Lung (tissue), 12 donors: ENCODE data around the gene RIOX2. TPM values are rescaled to one million over a fixed set of nuclear protein-coding genes. Genes with fewer than 3 reads are reported as not detected.

Source experiments
- ATAC-seq: fragments of 200-7000 bp; cut with Tn5 transposase; one replicate; pipeline ENCODE4 v1.9.1; 2020; ENCODE audit warnings: moderate number of reproducible peaks; ENCODE audit not compliant: insufficient read depth, low FRiP score
- DNase-seq, 3 donors: peaks; one replicate each; pipeline ENCODE4 v3.0.0-alpha.2; 2013 to 2017
- H3K27ac ChIP-seq, 2 donors: one replicate each; pipeline ENCODE4 v1.5.1; 2013; ENCODE audit warnings: mild to moderate bottlenecking in 2 of 2, moderate library complexity in 2 of 2, control low read depth in 1 of 2, inconsistent platforms in 1 of 2, low read depth in 1 of 2, low read length in 1 of 2
- H3K27me3 ChIP-seq, 3 donors: one replicate each; pipeline ENCODE4 v1.5.1; 2013; ENCODE audit warnings: low read length in 2 of 3; ENCODE audit not compliant: control insufficient read depth in 3 of 3, insufficient read depth in 3 of 3
- H3K36me3 ChIP-seq, 4 donors: one replicate each; pipeline ENCODE4 v1.5.1; 2013; ENCODE audit warnings: low read length in 4 of 4, mild to moderate bottlenecking in 1 of 4, moderate library complexity in 1 of 4; ENCODE audit not compliant: control insufficient read depth in 4 of 4, insufficient read depth in 4 of 4
- H3K4me1 ChIP-seq, 5 donors: one replicate each; pipeline ENCODE4 v1.5.1; 2013; ENCODE audit warnings: low read length in 5 of 5, mild to moderate bottlenecking in 2 of 5, moderate library complexity in 1 of 5; ENCODE audit not compliant: control insufficient read depth in 5 of 5, insufficient read depth in 5 of 5
- H3K4me3 ChIP-seq: one replicate; pipeline ENCODE4 v1.5.1; 2013; ENCODE audit warnings: mild to moderate bottlenecking, control low read depth, moderate library complexity
- H3K9ac ChIP-seq, 2 donors: one replicate each; pipeline ENCODE4 v1.5.1; 2013; ENCODE audit warnings: low read length in 2 of 2, control low read depth in 1 of 2; ENCODE audit not compliant: insufficient read depth in 1 of 2
- H3K9me3 ChIP-seq, 4 donors: one replicate each; pipeline ENCODE4 v1.5.1; 2013; ENCODE audit warnings: low read length in 3 of 4, mild to moderate bottlenecking in 1 of 4, moderate library complexity in 1 of 4; ENCODE audit not compliant: control insufficient read depth in 4 of 4, insufficient read depth in 3 of 4
- WGBS, 2 donors: extraction: QIAGEN DNeasy Blood & Tissue Kit; methylation state at CpG; one replicate each; pipeline ENCODE4 v1.1.7; 2013; 5-methylcytosine and 5-hydroxymethylcytosine counted together
- polyA plus RNA-seq, 2 donors: library from polyadenylated mRNA; stranded (reverse); fragments of 200-250 nt; gene quantifications; one replicate each; pipeline ENCODE4 v1.2.1, GENCODE V29; 2013
- total RNA-seq, 2 donors: library from RNA; depleted of rRNA in 1 of 2; stranded (reverse); fragments of >200 nt in 1 of 2; gene quantifications; one replicate each; pipeline ENCODE4 v1.2.1, GENCODE V29; 2014 to 2021
- TF ChIP-seq, protein P1 (sequence below): IDR thresholded peaks from 2 replicates; pipeline ENCODE4 v1.5.1; 2012; ENCODE audit warnings: mild to moderate bottlenecking; ENCODE audit errors: control extremely low read depth, extremely low read depth
- donor health status: control.
- donor health status: control.
- donor health status: Bipolar disorder and iron deficiency.
- donor health status: healthy.
- donor health status: DM: yes; HTN: yes; CAD: no.

RIOX2 gene
- total and polyA plus RNA-seq, 4 donors, result 16.3 to 41.3 (median 22.2) TPM

- 47 to 69% methylated on average over 3 of the region's 3 CpGs for WGBS, 2 donors
- DNase-seq (peak in 1 of 3 donors; percentile 65), ATAC-seq (no peak)
- no peaks in the 10 kb centered on the region for H3K27me3 ChIP-seq
- no peak overlapping the region for H3K27ac ChIP-seq
- H3K9me3 ChIP-seq, result no peaks in the 10 kb centered on the region
- TF ChIP-seq, protein P1, sequence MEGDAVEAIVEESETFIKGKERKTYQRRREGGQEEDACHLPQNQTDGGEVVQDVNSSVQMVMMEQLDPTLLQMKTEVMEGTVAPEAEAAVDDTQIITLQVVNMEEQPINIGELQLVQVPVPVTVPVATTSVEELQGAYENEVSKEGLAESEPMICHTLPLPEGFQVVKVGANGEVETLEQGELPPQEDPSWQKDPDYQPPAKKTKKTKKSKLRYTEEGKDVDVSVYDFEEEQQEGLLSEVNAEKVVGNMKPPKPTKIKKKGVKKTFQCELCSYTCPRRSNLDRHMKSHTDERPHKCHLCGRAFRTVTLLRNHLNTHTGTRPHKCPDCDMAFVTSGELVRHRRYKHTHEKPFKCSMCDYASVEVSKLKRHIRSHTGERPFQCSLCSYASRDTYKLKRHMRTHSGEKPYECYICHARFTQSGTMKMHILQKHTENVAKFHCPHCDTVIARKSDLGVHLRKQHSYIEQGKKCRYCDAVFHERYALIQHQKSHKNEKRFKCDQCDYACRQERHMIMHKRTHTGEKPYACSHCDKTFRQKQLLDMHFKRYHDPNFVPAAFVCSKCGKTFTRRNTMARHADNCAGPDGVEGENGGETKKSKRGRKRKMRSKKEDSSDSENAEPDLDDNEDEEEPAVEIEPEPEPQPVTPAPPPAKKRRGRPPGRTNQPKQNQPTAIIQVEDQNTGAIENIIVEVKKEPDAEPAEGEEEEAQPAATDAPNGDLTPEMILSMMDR, result no peak
- no peak overlapping the region for H3K4me3 ChIP-seq
- H3K4me1 ChIP-seq, result peaks cover 0 to 64% (median 10%) of the 10 kb centered on the region in 5 donors
- H3K9ac ChIP-seq, result no peak overlapping the region
- H3K36me3 ChIP-seq, result no peaks in the 10 kb centered on the region
Observed at GRCh38 chr3:97981886-97982285, 9.7 kb upstream of the RIOX2 start.

DNA sequence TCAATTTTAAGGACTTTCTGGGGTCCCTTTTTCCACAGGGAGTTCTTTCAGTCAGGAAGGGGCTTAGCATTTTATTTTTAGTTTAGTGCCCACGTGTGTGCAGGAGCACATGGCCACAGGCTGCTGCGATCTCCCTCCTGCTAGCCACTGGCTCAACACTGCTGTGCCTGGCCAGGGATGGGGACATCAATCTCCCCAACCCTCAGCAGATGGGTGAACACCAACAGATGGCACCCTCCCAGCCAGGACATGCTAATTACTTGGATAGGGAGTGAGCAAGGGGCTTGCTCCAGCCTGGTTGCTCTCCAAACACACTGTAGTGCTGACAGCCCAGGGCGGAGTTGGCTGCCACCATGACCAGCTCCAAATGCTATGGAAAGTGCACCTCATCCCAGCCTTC lies 7.4 kb upstream of the RIOX2 start:
- TF ChIP-seq, protein P1, result no peak
- H3K9ac ChIP-seq, result no peak overlapping the region
- no peak for ATAC-seq
- DNase-seq, result peak in 1 of 3 donors; percentile 35
- WGBS, 2 donors, result 86 to 90% methylated on average over 3 of the region's 3 CpGs
- peaks cover 0 to 63% (median 10%) of the 10 kb centered on the region in 5 donors for H3K4me1 ChIP-seq
- H3K9me3 ChIP-seq, result no peaks in the 10 kb centered on the region
- no peak overlapping the region for H3K27ac ChIP-seq
- H3K27me3 ChIP-seq, result no peaks in the 10 kb centered on the region
- no peak overlapping the region for H3K4me3 ChIP-seq
- H3K36me3 ChIP-seq, result no peaks in the 10 kb centered on the region

- H3K27ac ChIP-seq, result no peak overlapping the region
- peaks cover 0 to 44% (median 6%) of the 10 kb centered on the region in 5 donors for H3K4me1 ChIP-seq
- ATAC-seq (no peak), DNase-seq (no peak)
- H3K9me3 ChIP-seq, result peaks cover 0 to 2% (median 0%) of the 10 kb centered on the region in 4 donors
- no peak overlapping the region for H3K4me3 ChIP-seq
- no peaks in the 10 kb centered on the region for H3K36me3 ChIP-seq
- TF ChIP-seq, protein P1, result no peak
- H3K9ac ChIP-seq, result no peak overlapping the region
- WGBS, 2 donors, result 77 to 78% methylated on average over 1 of the region's 1 CpG
- no peaks in the 10 kb centered on the region for H3K27me3 ChIP-seq
Observed at GRCh38 chr3:97975466-97975865, 3.2 kb upstream of the RIOX2 start.

GRCh38 chr3:97974996-97975395 lies 2.8 kb upstream of the RIOX2 start:
- H3K36me3 ChIP-seq, result no peaks in the 10 kb centered on the region
- no peaks in the 10 kb centered on the region for H3K27me3 ChIP-seq
- TF ChIP-seq, protein P1, result no peak
- H3K9me3 ChIP-seq, result peaks cover 0 to 2% (median 0%) of the 10 kb centered on the region in 4 donors
- H3K9ac ChIP-seq, result no peak overlapping the region
- H3K27ac ChIP-seq, result no peak overlapping the region
- no peak overlapping the region for H3K4me3 ChIP-seq
- no peak for ATAC-seq
- no peak for DNase-seq
- WGBS, 2 donors, result 52 to 65% methylated on average over 3 of the region's 3 CpGs
- H3K4me1 ChIP-seq, result peaks cover 0 to 40% (median 6%) of the 10 kb centered on the region in 5 donors
